Spleen (tissue), 7 donors: Measurements from ENCODE around the gene NRARP.

Source experiments
- CTCF ChIP-seq, 11 experiments: fragments of 200-600 bp in 7 of 11; fragments of 450-650 bp in 4 of 11; sonication (generic) in 4 of 11; IDR thresholded peaks in 8 of 11; conservative IDR thresholded peaks in 3 of 11; 1 replicate in 7 of 11; 2 replicates in 4 of 11; pipeline versions ENCODE4 v1.4.0 to v1.8.0; 2016 to 2021; ENCODE audit warnings: antibody characterized with exemption in 11 of 11, inconsistent platforms in 4 of 11, mild to moderate bottlenecking in 1 of 11
- POLR2A ChIP-seq, 3 donors: fragments of 450-650 bp; IDR thresholded peaks; one replicate each; pipeline ENCODE4 v1.5.1; 2017; ENCODE audit warnings: antibody characterized with exemption in 3 of 3, mild to moderate bottlenecking in 1 of 3
- POLR2AphosphoS5 ChIP-seq, 3 donors: sonication (generic); formaldehyde crosslinking; IDR thresholded peaks; one replicate each; pipeline ENCODE4 v1.5.1; 2017; ENCODE audit warnings: antibody characterized with exemption in 3 of 3
- donor health status: DM: no; HTN: no; CAD: no; lungs with moderate emphysema.
- donor health status: DM: no; HTN: no; CAD: no.
- donor health status: DM: no; HTN: no; CAD: no.

GRCh38 chr9:137279741-137280473 lies 22.2 kb downstream of the NRARP start:
- TF ChIP-seq CTCF (IDR thresholded peaks at IDR 0.05 in 8 of 11, conservative IDR thresholded peaks at IDR 0.05 in 3 of 11) (no peak), POLR2A (IDR thresholded peaks at IDR 0.05) (no peak), POLR2AphosphoS5 (IDR thresholded peaks at IDR 0.05) (peak in 1 of 3 donors; percentile 51)
